ENCODE data around the gene YRDC.

- no peak for TF ChIP-seq CTCF (IDR thresholded peaks at IDR 0.05; ENCODE audit: low read depth, low read length)
- TF ChIP-seq MAX (IDR thresholded peaks at IDR 0.05; ENCODE audit: low read depth, low read length) = no peak
Observed at GRCh38 chr1:37817481-37817880, 9.5 kb upstream of the YRDC start.
